GM12878 (cell line): ENCODE measurements around the gene APOM. TPM values are rescaled to one million over a fixed set of nuclear protein-coding genes. Genes with fewer than 3 reads are reported as not detected.

Experiments used
- ATAC-seq: fragments of 200-7000 bp; cut with Tn5 transposase; 3 replicates; pipeline ENCODE4 v1.9.1; 2020; ENCODE audit warnings: mild to moderate bottlenecking, moderate library complexity
- BruUV-seq: library from RNA; stranded (reverse); fragments of 400-500 nt; replicated peaks from 2 replicates; lab custom pipeline; 2021; lab: Mats Ljungman, UMichigan
- CTCF ChIA-PET: fragments of 300-600 bp; sonication (Branson Sonifier 250); formaldehyde crosslinking; extraction: SDS; loops from one replicate; lab custom pipeline; 2021; ENCODE audit warnings: inconsistent platforms; lab: Yijun Ruan, JAX
- POLR2A ChIA-PET: fragments of 350-600 bp; formaldehyde crosslinking; extraction: SDS; loops from one replicate; lab custom pipeline; 2021; ENCODE audit warnings: inconsistent platforms; lab: Charles Lee
- RAD21 ChIA-PET: fragments of 300-600 bp; sonication (Branson Sonifier 250); formaldehyde crosslinking; loops from one replicate; lab custom pipeline; 2023; ENCODE audit warnings: antibody characterized with exemption; ENCODE audit not compliant: unreplicated experiment; lab: Charles Lee
- SMC1A ChIA-PET: fragments of 300-600 bp; sonication (Branson Sonifier 250); formaldehyde crosslinking; loops from one replicate; lab custom pipeline; 2023; ENCODE audit not compliant: unreplicated experiment, uncharacterized antibody; lab: Charles Lee
- DNase-seq: peaks from one replicate; pipeline ENCODE4 v3.0.0-alpha.2; 2011; ENCODE audit warnings: low read depth, low spot score
- FAIRE-seq: peaks from 3 replicates; lab custom pipeline; 2011; peaks lifted over from hg19 to GRCh38; lab: Jason Lieb, UNC
- H2AFZ ChIP-seq: 2 replicates; pipeline ENCODE4 v1.6.0; 2011; ENCODE audit warnings: low read depth, low read length, control low read depth; ENCODE audit not compliant: control insufficient read depth
- H3K27ac ChIP-seq: 2 replicates; pipeline ENCODE4 v1.5.1; 2011; ENCODE audit warnings: control low read depth; ENCODE audit not compliant: control insufficient read depth, insufficient read depth
- H3K27me3 ChIP-seq, 2 experiments: replicated peaks in 1 of 2; 2 replicates each; pipeline versions ENCODE4 v1.6.0 to v1.6.1; 2011; ENCODE audit warnings: low read length in 1 of 2; ENCODE audit not compliant: control insufficient read depth in 2 of 2, insufficient read depth in 2 of 2
- H3K36me3 ChIP-seq, 2 experiments: 2 replicates each; pipeline ENCODE4 v1.5.1; 2011; ENCODE audit warnings: low read length in 1 of 2; ENCODE audit not compliant: control insufficient read depth in 2 of 2, insufficient read depth in 2 of 2
- H3K4me1 ChIP-seq: 2 replicates; pipeline ENCODE4 v1.6.1; 2011; ENCODE audit warnings: mild to moderate bottlenecking, low read length, moderate library complexity, mixed read lengths; ENCODE audit not compliant: control insufficient read depth, insufficient read depth
- H3K4me2 ChIP-seq: 2 replicates; pipeline ENCODE4 v1.6.0; 2011; ENCODE audit warnings: control low read depth; ENCODE audit not compliant: control insufficient read depth, insufficient read depth
- H3K4me3 ChIP-seq: fragments of 200-600 bp; sonication (generic); 2 replicates; pipeline ENCODE4 v1.5.1; 2016
- H3K79me2 ChIP-seq: 2 replicates; pipeline ENCODE4 v1.6.0; 2011; ENCODE audit warnings: low read length; ENCODE audit not compliant: control insufficient read depth, insufficient read depth
- H3K9ac ChIP-seq: 2 replicates; pipeline ENCODE4 v1.8.0; 2011; ENCODE audit warnings: low read length, control low read depth, mixed read lengths; ENCODE audit not compliant: control insufficient read depth, insufficient read depth
- H3K9me3 ChIP-seq: replicated peaks from 3 replicates; pipeline ENCODE4 v1.5.1; 2011; ENCODE audit warnings: mild to moderate bottlenecking, low read length; ENCODE audit not compliant: control insufficient read depth, insufficient read depth
- H4K20me1 ChIP-seq: 2 replicates; pipeline ENCODE4 v1.6.0; 2011; ENCODE audit not compliant: control insufficient read depth, insufficient read depth
- ATF7 ChIP-seq: fragments of 450-650 bp; IDR thresholded peaks from 2 replicates; pipeline ENCODE4 v1.6.1; 2016; ENCODE audit warnings: low read depth, mild to moderate bottlenecking
- BACH1 ChIP-seq: fragments of 450-650 bp; IDR thresholded peaks from 2 replicates; pipeline ENCODE4 v1.6.1; 2017; ENCODE audit warnings: mild to moderate bottlenecking, borderline replicate concordance
- GABPA ChIP-seq: IDR thresholded peaks from 2 replicates; pipeline ENCODE4 v1.6.1; 2014; ENCODE audit warnings: antibody characterized with exemption, low read depth, mild to moderate bottlenecking, inconsistent platforms
- MTA3 ChIP-seq: IDR thresholded peaks from 2 replicates; pipeline ENCODE4 v1.6.1; 2012; ENCODE audit warnings: low read length, inconsistent platforms, borderline replicate concordance
- NR2C1 ChIP-seq: fragments of 450-650 bp; IDR thresholded peaks from 2 replicates; pipeline ENCODE4 v1.6.1; 2017; ENCODE audit warnings: antibody characterized with exemption, mild to moderate bottlenecking, moderate library complexity
- PAX8 ChIP-seq: fragments of 450-650 bp; IDR thresholded peaks from 2 replicates; pipeline ENCODE4 v1.6.1; 2017; ENCODE audit warnings: mild to moderate bottlenecking, moderate library complexity
- PML ChIP-seq: IDR thresholded peaks from 2 replicates; pipeline ENCODE4 v1.6.1; 2012; ENCODE audit warnings: low read length, inconsistent platforms
- POLR2AphosphoS5 ChIP-seq: IDR thresholded peaks from 2 replicates; pipeline ENCODE4 v1.6.1; 2011; ENCODE audit warnings: mild to moderate bottlenecking, low read length, inconsistent platforms
- SRF ChIP-seq, 2 experiments: IDR thresholded peaks; 2 replicates each; pipeline ENCODE4 v1.6.1; 2011; ENCODE audit warnings: low read depth in 2 of 2, low read length in 2 of 2, mild to moderate bottlenecking in 1 of 2, moderate library complexity in 1 of 2
- ZNF24 ChIP-seq: fragments of 450-650 bp; IDR thresholded peaks from 2 replicates; pipeline ENCODE4 v1.6.1; 2017; ENCODE audit warnings: antibody characterized with exemption, mild to moderate bottlenecking
- WGBS: methylation state at CpG from one replicate; pipeline ENCODE4 v1.1.6; 2016; ENCODE audit warnings: low lambda C conversion rate; ENCODE audit not compliant: insufficient replicate concordance, insufficient coverage; ENCODE audit errors: missing lambda C conversion rate; 5-methylcytosine and 5-hydroxymethylcytosine counted together
- in situ Hi-C: fragments of 300-500 bp; cut with MboI; formaldehyde crosslinking; loops from 9 replicates; pipeline ENCODE4 v1.14.3; 2018; ENCODE audit warnings: mixed read lengths
- intact Hi-C: fragments of 100-400 bp; cut with micrococcal nuclease; formaldehyde crosslinking; loops from one replicate; pipeline ENCODE4 v1.14.2; 2022; ENCODE audit not compliant: unreplicated experiment
- polyA plus RNA-seq, 11 experiments: library from polyadenylated mRNA; depleted of rRNA in 4 of 11; unstranded in 6 of 11; stranded (reverse) in 5 of 11; fragments of >200 nt; fragmentation: Nextera tagmentation in 4 of 11; fragmentation: Illumina TruSeq in 1 of 11; extraction: Ambion mirVana in 4 of 11; extraction: Trizol in 1 of 11; gene quantifications; 1 replicate in 1 of 11; 2 replicates in 10 of 11; pipeline versions ENCODE4 v1.2.1 to v1.2.3, GENCODE V29; 2011 to 2016; ENCODE audit warnings: inconsistent platforms in 2 of 11, missing spikeins in 2 of 11, low read depth in 1 of 11
- total RNA-seq, 4 experiments: library from RNA; depleted of rRNA in 3 of 4; stranded (reverse); fragments of >200 nt in 3 of 4; fragmentation: Illumina TruSeq in 1 of 4; extraction: Trizol in 1 of 4; gene quantifications; 2 replicates each; pipeline versions ENCODE4 v1.2.1 to v1.2.3, GENCODE V29; 2013 to 2021
- TF ChIP-seq, protein P1 (sequence below): fragments of 450-650 bp; IDR thresholded peaks from 2 replicates; pipeline ENCODE4 v1.6.1; 2017; ENCODE audit warnings: antibody characterized with exemption, mild to moderate bottlenecking, moderate library complexity
- TF ChIP-seq, protein P2 (sequence below): IDR thresholded peaks from 2 replicates; pipeline ENCODE4 v1.6.1; 2012; ENCODE audit warnings: low read length, inconsistent platforms

The APOM gene
- total and polyA plus RNA-seq, 10 of the 15 experiments (the other 5 are each of a cell fraction or from before 2014, with no cell fraction given) = 4.0 to 14.1 (median 7.1) TPM

DNA sequence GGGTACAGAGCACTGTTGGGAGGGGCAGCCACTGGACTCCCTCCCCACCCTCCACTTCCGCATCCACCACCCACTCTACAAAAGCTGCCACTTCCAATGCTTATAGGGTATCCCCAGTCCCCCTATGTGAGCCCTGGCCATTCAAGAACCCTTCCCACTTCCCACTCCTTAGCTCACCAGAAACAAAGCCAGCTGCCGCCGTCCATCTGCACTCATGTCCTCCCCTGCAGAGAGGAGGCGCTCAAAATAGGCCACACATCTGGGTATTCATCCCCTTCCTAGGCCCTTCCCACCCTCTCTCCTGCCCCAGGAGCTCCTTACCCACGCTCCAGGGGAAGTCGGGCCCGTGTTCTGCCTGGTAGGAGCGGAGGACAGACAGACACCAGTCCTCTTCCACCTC is 31.6 kb downstream of the APOM start:
- DNase-seq (no peak), ATAC-seq (no peak)
- intact Hi-C loops = no loop called here
- Histone ChIP-seq H3K4me3 (no peak overlapping the region), H3K79me2 (no peaks in the 10 kb centered on the region), H3K4me1 (no peaks in the 10 kb centered on the region), H3K27me3 (no peaks in the 10 kb centered on the region), H3K36me3 (peaks cover 7 to 31% of the 10 kb centered on the region in 2 experiments; a peak in 3 of 4 replicates), H4K20me1 (no peaks in the 10 kb centered on the region), H3K27ac (no peak overlapping the region)
- POLR2A ChIA-PET = no interaction called here
- BruUV-seq = TSS peak; percentile 22
- WGBS = 85% methylated on average over 8 of the region's 8 CpGs
- TF ChIP-seq POLR2AphosphoS5 (peak; percentile 27; the same call in 1 of the 2 replicates), ZNF24 (no peak), PML (no peak)
- TF ChIP-seq, all 136 proteins: peak for 1
- SMC1A ChIA-PET = no interaction called here
- no peak overlapping the region for H2AFZ ChIP-seq
- no peak overlapping the region for H3K9ac ChIP-seq
- in situ Hi-C loops = no loop called here
- CTCF ChIA-PET = interaction anchor here (1.2 kb wide), 2 partner anchors 25 to 83 kb away, joined by 3 to 4 read pairs; no protein-coding TSS in a partner anchor
- H3K4me2 ChIP-seq = no peak overlapping the region
- RAD21 ChIA-PET = no interaction called here
- no peaks in the 10 kb centered on the region for H3K9me3 ChIP-seq
- FAIRE-seq = no peak

DNA sequence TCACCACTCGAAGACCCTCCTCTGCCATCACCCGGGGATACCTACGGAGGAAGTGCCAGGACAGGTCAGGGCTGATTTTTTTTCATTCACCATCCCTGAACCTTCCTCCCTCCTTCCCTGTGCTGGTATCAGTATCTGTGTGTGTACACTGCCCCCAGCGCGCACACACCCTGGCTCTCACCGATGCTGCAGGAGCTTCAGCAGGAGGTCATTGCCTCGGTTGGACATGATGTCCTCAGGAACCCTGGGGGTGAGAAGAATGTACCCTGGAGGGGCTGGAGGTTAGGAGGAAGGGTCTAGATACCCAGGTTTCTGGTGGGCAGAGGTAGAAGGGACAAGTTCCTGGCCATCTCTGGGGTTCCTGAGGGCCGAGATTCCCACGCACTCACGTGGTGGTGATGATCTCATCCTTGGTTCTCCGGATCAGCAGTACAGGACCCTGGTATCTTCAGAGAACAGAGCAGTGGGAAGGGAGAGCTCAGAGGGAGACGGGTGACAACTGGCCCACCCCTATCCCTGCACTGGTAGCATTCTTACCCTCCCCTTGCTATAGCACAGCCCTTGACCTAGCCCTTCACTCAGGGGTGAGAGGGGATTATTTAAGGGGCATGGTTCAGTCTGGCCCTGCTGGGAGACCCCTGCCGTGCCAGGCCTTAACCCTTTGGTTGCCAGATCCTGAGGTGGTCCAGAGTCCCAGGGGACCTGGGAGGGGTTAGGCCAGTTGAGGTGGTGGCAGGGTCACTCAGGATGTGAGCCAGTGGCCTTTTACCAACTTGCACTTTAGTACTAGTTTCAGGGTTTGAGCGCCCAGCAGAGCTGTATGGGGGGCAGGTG is 32.4 kb downstream of the APOM start:
- Histone ChIP-seq H3K9ac (no peak overlapping the region), H3K4me2 (no peak overlapping the region), H2AFZ (no peak overlapping the region), H3K36me3 (peaks cover 7 to 35% of the 10 kb centered on the region in 2 experiments; a peak in 3 of 4 replicates), H3K79me2 (no peaks in the 10 kb centered on the region), H3K27me3 (no peaks in the 10 kb centered on the region), H3K27ac (no peak overlapping the region), H4K20me1 (no peaks in the 10 kb centered on the region), H3K4me1 (no peaks in the 10 kb centered on the region), H3K9me3 (no peaks in the 10 kb centered on the region), H3K4me3 (no peak overlapping the region)
- RAD21 ChIA-PET = no interaction called here
- SMC1A ChIA-PET = interaction anchor here (0.6 kb wide), 1 partner anchor 42 kb away, joined by 3 read pairs; no protein-coding TSS in a partner anchor
- in situ Hi-C loops = no loop called here
- FAIRE-seq (no peak), ATAC-seq (no peak), DNase-seq (no peak)
- TF ChIP-seq BACH1 (no peak), MTA3 (no peak), ATF7 (no peak), NR2C1 (no peak), PML (no peak), GABPA (no peak), PAX8 (no peak), SRF (IDR thresholded peaks at IDR 0.05; ENCODE audit: low read depth in 2 of 2, low read length in 2 of 2) (no peak)
- TF ChIP-seq, protein P1, sequence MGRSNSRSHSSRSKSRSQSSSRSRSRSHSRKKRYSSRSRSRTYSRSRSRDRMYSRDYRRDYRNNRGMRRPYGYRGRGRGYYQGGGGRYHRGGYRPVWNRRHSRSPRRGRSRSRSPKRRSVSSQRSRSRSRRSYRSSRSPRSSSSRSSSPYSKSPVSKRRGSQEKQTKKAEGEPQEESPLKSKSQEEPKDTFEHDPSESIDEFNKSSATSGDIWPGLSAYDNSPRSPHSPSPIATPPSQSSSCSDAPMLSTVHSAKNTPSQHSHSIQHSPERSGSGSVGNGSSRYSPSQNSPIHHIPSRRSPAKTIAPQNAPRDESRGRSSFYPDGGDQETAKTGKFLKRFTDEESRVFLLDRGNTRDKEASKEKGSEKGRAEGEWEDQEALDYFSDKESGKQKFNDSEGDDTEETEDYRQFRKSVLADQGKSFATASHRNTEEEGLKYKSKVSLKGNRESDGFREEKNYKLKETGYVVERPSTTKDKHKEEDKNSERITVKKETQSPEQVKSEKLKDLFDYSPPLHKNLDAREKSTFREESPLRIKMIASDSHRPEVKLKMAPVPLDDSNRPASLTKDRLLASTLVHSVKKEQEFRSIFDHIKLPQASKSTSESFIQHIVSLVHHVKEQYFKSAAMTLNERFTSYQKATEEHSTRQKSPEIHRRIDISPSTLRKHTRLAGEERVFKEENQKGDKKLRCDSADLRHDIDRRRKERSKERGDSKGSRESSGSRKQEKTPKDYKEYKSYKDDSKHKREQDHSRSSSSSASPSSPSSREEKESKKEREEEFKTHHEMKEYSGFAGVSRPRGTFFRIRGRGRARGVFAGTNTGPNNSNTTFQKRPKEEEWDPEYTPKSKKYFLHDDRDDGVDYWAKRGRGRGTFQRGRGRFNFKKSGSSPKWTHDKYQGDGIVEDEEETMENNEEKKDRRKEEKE = no peak
- TF ChIP-seq, protein P2, sequence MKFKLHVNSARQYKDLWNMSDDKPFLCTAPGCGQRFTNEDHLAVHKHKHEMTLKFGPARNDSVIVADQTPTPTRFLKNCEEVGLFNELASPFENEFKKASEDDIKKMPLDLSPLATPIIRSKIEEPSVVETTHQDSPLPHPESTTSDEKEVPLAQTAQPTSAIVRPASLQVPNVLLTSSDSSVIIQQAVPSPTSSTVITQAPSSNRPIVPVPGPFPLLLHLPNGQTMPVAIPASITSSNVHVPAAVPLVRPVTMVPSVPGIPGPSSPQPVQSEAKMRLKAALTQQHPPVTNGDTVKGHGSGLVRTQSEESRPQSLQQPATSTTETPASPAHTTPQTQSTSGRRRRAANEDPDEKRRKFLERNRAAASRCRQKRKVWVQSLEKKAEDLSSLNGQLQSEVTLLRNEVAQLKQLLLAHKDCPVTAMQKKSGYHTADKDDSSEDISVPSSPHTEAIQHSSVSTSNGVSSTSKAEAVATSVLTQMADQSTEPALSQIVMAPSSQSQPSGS = no peak
- CTCF ChIA-PET = interaction anchor here (1.1 kb wide), 1 partner anchor 190 kb away, joined by 3 read pairs; no protein-coding TSS in a partner anchor
- 84% methylated on average over 14 of the region's 14 CpGs for WGBS
- intact Hi-C loops = no loop called here
- POLR2A ChIA-PET = no interaction called here
- BruUV-seq = no TSS peak
